SK-N-SH (cell line): ENCODE data around the gene FLT4. TPM values are rescaled to one million over a fixed set of nuclear protein-coding genes. Genes with fewer than 3 reads are reported as not detected.

Source experiments
- CTCF ChIA-PET: fragments of 300-600, 350-600 bp; formaldehyde crosslinking; extraction: SDS; loops from one replicate; lab custom pipeline; 2021; lab: Yijun Ruan, JAX
- POLR2A ChIA-PET: fragments of 350-600 bp; sonication (Branson Sonifier 250); formaldehyde crosslinking; extraction: SDS; loops from one replicate; lab custom pipeline; 2020; ENCODE audit warnings: antibody characterized with exemption, inconsistent platforms; lab: Yijun Ruan, JAX
- DNase-seq: peaks from one replicate; pipeline ENCODE4 v3.0.0; 2012
- H2AFZ ChIP-seq: fragments of 200-600 bp; sonication (generic); 2 replicates; pipeline ENCODE4 v1.8.1; 2016; ENCODE audit warnings: antibody characterized with exemption, mild to moderate bottlenecking, low read depth
- H3F3A ChIP-seq: fragments of 200-600 bp; sonication (generic); replicated peaks from 2 replicates; pipeline ENCODE3; 2016; ENCODE audit warnings: antibody characterized with exemption, mild to moderate bottlenecking; ENCODE audit not compliant: insufficient read depth
- H3K27ac ChIP-seq, 2 experiments: fragments of 200-500 bp in 1 of 2; fragments of 200-600 bp in 1 of 2; sonication (Bioruptor generic) in 1 of 2; sonication (generic), shearing (Covaris generic) in 1 of 2; 2 replicates each; pipeline versions ENCODE4 v1.5.1 to v1.6.1; 2014 to 2016; ENCODE audit warnings: low read depth in 2 of 2, inconsistent platforms in 1 of 2, low read length in 1 of 2, mild to moderate bottlenecking in 1 of 2, mixed read lengths in 1 of 2
- H3K27me3 ChIP-seq: fragments of 200-600 bp; sonication (generic), shearing (Covaris generic); 2 replicates; pipeline ENCODE4 v1.6.1; 2016; ENCODE audit warnings: mixed run types; ENCODE audit not compliant: insufficient read depth
- H3K36me3 ChIP-seq, 2 experiments: fragments of 200-500 bp in 1 of 2; fragments of 200-600 bp in 1 of 2; sonication (Bioruptor generic) in 1 of 2; sonication (generic) in 1 of 2; replicated peaks in 1 of 2; 2 replicates each; pipeline versions ENCODE3 to v1.5.1; 2014 to 2016; ENCODE audit warnings: low read length in 1 of 2, mild to moderate bottlenecking in 1 of 2; ENCODE audit not compliant: insufficient read depth in 2 of 2, control insufficient read depth in 1 of 2
- H3K4me1 ChIP-seq, 2 experiments: fragments of 200-500 bp in 1 of 2; fragments of 200-600 bp in 1 of 2; sonication (Bioruptor generic) in 1 of 2; sonication (generic), shearing (Covaris generic) in 1 of 2; 2 replicates each; pipeline versions ENCODE4 v1.5.1 to v1.6.1; 2014 to 2016; ENCODE audit warnings: low read depth in 1 of 2, low read length in 1 of 2, mixed run types in 1 of 2; ENCODE audit not compliant: insufficient read depth in 2 of 2, control insufficient read depth in 1 of 2
- H3K4me2 ChIP-seq: fragments of 200-600 bp; sonication (generic), shearing (Covaris generic); 2 replicates; pipeline ENCODE4 v1.6.1; 2017; ENCODE audit warnings: mixed run types
- H3K4me3 ChIP-seq, 2 experiments: fragments of 200-500 bp in 1 of 2; fragments of 200-600 bp in 1 of 2; sonication (Bioruptor generic) in 1 of 2; sonication (generic), shearing (Covaris generic) in 1 of 2; 2 replicates each; pipeline versions ENCODE4 v1.5.1 to v1.8.1; 2014 to 2016; ENCODE audit warnings: low read depth in 2 of 2, inconsistent platforms in 1 of 2, low read length in 1 of 2, mild to moderate bottlenecking in 1 of 2, mixed read lengths in 1 of 2, moderate library complexity in 1 of 2
- H3K79me2 ChIP-seq: fragments of 200-600 bp; sonication (generic); 2 replicates; pipeline ENCODE4 v1.8.1; 2017; ENCODE audit warnings: mild to moderate bottlenecking; ENCODE audit not compliant: insufficient read depth
- H3K9ac ChIP-seq: fragments of 200-600 bp; sonication (generic); 2 replicates; pipeline ENCODE4 v1.6.1; 2017; ENCODE audit warnings: mixed run types
- H3K9me2 ChIP-seq: fragments of 200-600 bp; sonication (generic); 2 replicates; pipeline ENCODE4 v1.6.1; 2017; ENCODE audit warnings: mixed run types
- H3K9me3 ChIP-seq: fragments of 200-600 bp; sonication (generic); 2 replicates; pipeline ENCODE4 v1.6.1; 2017; ENCODE audit warnings: mixed run types, mild to moderate bottlenecking, moderate library complexity
- H4K20me1 ChIP-seq: fragments of 200-600 bp; sonication (generic); 2 replicates; pipeline ENCODE4 v1.6.1; 2017; ENCODE audit warnings: mild to moderate bottlenecking, mixed run types; ENCODE audit not compliant: insufficient read depth
- CHD2 ChIP-seq: fragments of 150-350 bp; IDR thresholded peaks from 2 replicates; pipeline ENCODE4 v1.6.1; 2018; ENCODE audit warnings: low read length; ENCODE audit not compliant: partially characterized antibody
- ELF1 ChIP-seq: IDR thresholded peaks from 2 replicates; pipeline ENCODE4 v1.4.0; 2012
- EZH2phosphoT487 ChIP-seq: fragments of 200-600 bp; sonication (generic); IDR thresholded peaks from 2 replicates; pipeline ENCODE4 v1.6.1; 2017; ENCODE audit warnings: low read depth, mixed run types, mild to moderate bottlenecking, antibody characterized with exemption, moderate library complexity, borderline replicate concordance
- FOXJ3 ChIP-seq: sonication (generic); formaldehyde crosslinking; IDR thresholded peaks from 2 replicates; pipeline ENCODE4 v1.5.1; 2020; ENCODE audit warnings: mild to moderate bottlenecking, missing genetic modification reagents
- FOXM1 ChIP-seq: IDR thresholded peaks from 2 replicates; pipeline ENCODE4 v1.4.0; 2012; ENCODE audit warnings: low read depth, mild to moderate bottlenecking
- GABPA ChIP-seq: IDR thresholded peaks from 2 replicates; pipeline ENCODE4 v1.4.0; 2012; ENCODE audit warnings: low read depth, mild to moderate bottlenecking
- JUND ChIP-seq: IDR thresholded peaks from 2 replicates; pipeline ENCODE4 v1.4.0; 2012
- MXI1 ChIP-seq: IDR thresholded peaks from 2 replicates; pipeline ENCODE4 v1.6.1; 2012; ENCODE audit warnings: mild to moderate bottlenecking, low read depth, low read length, improper control_type of control experiment
- NRF1 ChIP-seq: IDR thresholded peaks from 2 replicates; pipeline ENCODE4 v1.6.1; 2012; ENCODE audit warnings: low read depth, mild to moderate bottlenecking, low read length
- POLR2AphosphoS5 ChIP-seq: IDR thresholded peaks from 2 replicates; pipeline ENCODE4 v1.6.1; 2012; ENCODE audit warnings: low read depth, low read length
- RAD21 ChIP-seq: IDR thresholded peaks from 2 replicates; pipeline ENCODE4 v1.6.1; 2012; ENCODE audit warnings: mild to moderate bottlenecking, low read length
- RCOR1 ChIP-seq: fragments of 150-350 bp; IDR thresholded peaks from 2 replicates; pipeline ENCODE4 v1.6.1; 2017; ENCODE audit warnings: antibody characterized with exemption, low read length
- RFX5 ChIP-seq: IDR thresholded peaks from 2 replicates; pipeline ENCODE4 v1.6.1; 2012; ENCODE audit warnings: mild to moderate bottlenecking, improper control_type of control experiment, low read length
- RXRA ChIP-seq: IDR thresholded peaks from 2 replicates; pipeline ENCODE4 v1.4.0; 2012; ENCODE audit warnings: low read depth, mild to moderate bottlenecking, borderline replicate concordance
- SIN3A ChIP-seq: IDR thresholded peaks from 2 replicates; pipeline ENCODE4 v1.6.1; 2012; ENCODE audit warnings: low read depth, mild to moderate bottlenecking, low read length, moderate library complexity, borderline replicate concordance
- TAF1 ChIP-seq: IDR thresholded peaks from 2 replicates; pipeline ENCODE4 v1.6.1; 2012; ENCODE audit warnings: low read depth, mild to moderate bottlenecking, low read length, moderate library complexity, borderline replicate concordance
- TCF12 ChIP-seq: IDR thresholded peaks from 2 replicates; pipeline ENCODE4 v1.4.0; 2012
- TEAD4 ChIP-seq: IDR thresholded peaks from 2 replicates; pipeline ENCODE4 v1.4.0; 2012; ENCODE audit warnings: mild to moderate bottlenecking, borderline replicate concordance; ENCODE audit not compliant: insufficient read depth
- YY1 ChIP-seq: IDR thresholded peaks from 2 replicates; pipeline ENCODE4 v1.4.0; 2012; ENCODE audit warnings: low read depth, mild to moderate bottlenecking
- WGBS: methylation state at CpG from one replicate; pipeline ENCODE4 v1.1.6; 2017; ENCODE audit warnings: low lambda C conversion rate; 5-methylcytosine and 5-hydroxymethylcytosine counted together
- polyA plus RNA-seq, 3 experiments: library from polyadenylated mRNA; depleted of rRNA; stranded (reverse); fragments of >200 nt; gene quantifications; 2 replicates each; pipeline ENCODE4 v1.2.3, GENCODE V29; 2012
- TF ChIP-seq, protein P1 (sequence below): fragments of 150-350 bp; IDR thresholded peaks from 2 replicates; pipeline ENCODE4 v1.6.1; 2016; ENCODE audit warnings: mild to moderate bottlenecking, low read depth, low read length
- TF ChIP-seq, protein P2 (sequence below): IDR thresholded peaks from 2 replicates; pipeline ENCODE4 v1.4.0; 2012; ENCODE audit warnings: low read depth, borderline replicate concordance

Gene FLT4
- polyA plus RNA-seq, 1 of the 3 experiments (the other 2 are of a cell fraction) = 0.05 TPM

GRCh38 chr5:180699042-180699441, 49.6 kb upstream of the FLT4 start (continued):
- TF ChIP-seq, protein P1, sequence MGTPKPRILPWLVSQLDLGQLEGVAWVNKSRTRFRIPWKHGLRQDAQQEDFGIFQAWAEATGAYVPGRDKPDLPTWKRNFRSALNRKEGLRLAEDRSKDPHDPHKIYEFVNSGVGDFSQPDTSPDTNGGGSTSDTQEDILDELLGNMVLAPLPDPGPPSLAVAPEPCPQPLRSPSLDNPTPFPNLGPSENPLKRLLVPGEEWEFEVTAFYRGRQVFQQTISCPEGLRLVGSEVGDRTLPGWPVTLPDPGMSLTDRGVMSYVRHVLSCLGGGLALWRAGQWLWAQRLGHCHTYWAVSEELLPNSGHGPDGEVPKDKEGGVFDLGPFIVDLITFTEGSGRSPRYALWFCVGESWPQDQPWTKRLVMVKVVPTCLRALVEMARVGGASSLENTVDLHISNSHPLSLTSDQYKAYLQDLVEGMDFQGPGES = no peak

- H3K4me1 ChIP-seq = no peaks in the 10 kb centered on the region
- CTCF ChIA-PET = no interaction called here
Measured at GRCh38 chr5:180696116-180696515, 46.7 kb upstream of the FLT4 start.

GRCh38 chr5:180692429-180692828, 43.0 kb upstream of the FLT4 start:
- ChIA-PET CTCF (interaction anchor here (1.4 to 2.6 kb wide), 2 partner anchors 26 to 74 kb away, joined by 3 to 7 read pairs; no protein-coding TSS in a partner anchor), POLR2A (no interaction called here)
- H3K4me1 ChIP-seq = no peaks in the 10 kb centered on the region
- H3K79me2 ChIP-seq = no peaks in the 10 kb centered on the region
- H3K36me3 ChIP-seq = no peaks in the 10 kb centered on the region
- H3K27me3 ChIP-seq = peaks cover 26% of the 10 kb centered on the region; the same call in 1 of the 2 replicates
- no peaks in the 10 kb centered on the region for H3F3A ChIP-seq
- no peak overlapping the region for H3K4me2 ChIP-seq
- no peak overlapping the region for H3K9ac ChIP-seq
- TF ChIP-seq RFX5 = no peak
- no peak for TF ChIP-seq FOXJ3 (CRISPR knock-in tag)
- no peak for TF ChIP-seq RCOR1
- TF ChIP-seq RXRA = no peak
- TF ChIP-seq TCF12 = no peak
- no peak for TF ChIP-seq JUND
- TF ChIP-seq NRF1 = no peak
- no peak for TF ChIP-seq TAF1
- TF ChIP-seq YY1 = no peak
- TF ChIP-seq CHD2 = no peak
- TF ChIP-seq RAD21 = no peak
- TF ChIP-seq FOXM1 = no peak
- TF ChIP-seq GABPA = no peak
- DNase-seq = no peak
- no peaks in the 10 kb centered on the region for H3K9me3 ChIP-seq
- H3K4me3 ChIP-seq = no peak overlapping the region
- H3K9me2 ChIP-seq = no peaks in the 10 kb centered on the region
- WGBS = 8% methylated on average over 3 of the region's 3 CpGs
- H3K27ac ChIP-seq = no peak overlapping the region
- H4K20me1 ChIP-seq = no peaks in the 10 kb centered on the region
- H2AFZ ChIP-seq = no peak overlapping the region

More at GRCh38 chr5:180696116-180696515, 46.7 kb upstream of the FLT4 start:
- no peak overlapping the region for H3K4me3 ChIP-seq
- no peak overlapping the region for H3K27ac ChIP-seq
- no peaks in the 10 kb centered on the region for H3K79me2 ChIP-seq
- no peak for DNase-seq
- no peaks in the 10 kb centered on the region for H4K20me1 ChIP-seq
- H3K9me3 ChIP-seq = no peaks in the 10 kb centered on the region
- no peaks in the 10 kb centered on the region; the same call in 1 of the 2 replicates for H3K27me3 ChIP-seq
- WGBS = 7% methylated on average over 1 of the region's 1 CpG
- no peaks in the 10 kb centered on the region for H3K36me3 ChIP-seq
- no peak overlapping the region for H3K9ac ChIP-seq
- no peak overlapping the region for H2AFZ ChIP-seq
- POLR2A ChIA-PET = no interaction called here
- H3F3A ChIP-seq = no peaks in the 10 kb centered on the region
- TF ChIP-seq, protein P1 = no peak
- TF ChIP-seq JUND (no peak), RFX5 (no peak), EZH2phosphoT487 (no peak), TEAD4 (no peak), SIN3A (no peak), RAD21 (no peak), NRF1 (no peak), MXI1 (no peak), FOXM1 (no peak), TCF12 (no peak), ELF1 (no peak), POLR2AphosphoS5 (no peak), YY1 (no peak)
- TF ChIP-seq, protein P2, sequence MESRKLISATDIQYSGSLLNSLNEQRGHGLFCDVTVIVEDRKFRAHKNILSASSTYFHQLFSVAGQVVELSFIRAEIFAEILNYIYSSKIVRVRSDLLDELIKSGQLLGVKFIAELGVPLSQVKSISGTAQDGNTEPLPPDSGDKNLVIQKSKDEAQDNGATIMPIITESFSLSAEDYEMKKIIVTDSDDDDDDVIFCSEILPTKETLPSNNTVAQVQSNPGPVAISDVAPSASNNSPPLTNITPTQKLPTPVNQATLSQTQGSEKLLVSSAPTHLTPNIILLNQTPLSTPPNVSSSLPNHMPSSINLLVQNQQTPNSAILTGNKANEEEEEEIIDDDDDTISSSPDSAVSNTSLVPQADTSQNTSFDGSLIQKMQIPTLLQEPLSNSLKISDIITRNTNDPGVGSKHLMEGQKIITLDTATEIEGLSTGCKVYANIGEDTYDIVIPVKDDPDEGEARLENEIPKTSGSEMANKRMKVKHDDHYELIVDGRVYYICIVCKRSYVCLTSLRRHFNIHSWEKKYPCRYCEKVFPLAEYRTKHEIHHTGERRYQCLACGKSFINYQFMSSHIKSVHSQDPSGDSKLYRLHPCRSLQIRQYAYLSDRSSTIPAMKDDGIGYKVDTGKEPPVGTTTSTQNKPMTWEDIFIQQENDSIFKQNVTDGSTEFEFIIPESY = no peak
- no peak overlapping the region for H3K4me2 ChIP-seq
- no peaks in the 10 kb centered on the region for H3K9me2 ChIP-seq
